SK-N-SH (cell line): ENCODE data around the gene AKT1. TPM values are rescaled to one million over a fixed set of nuclear protein-coding genes. Genes with fewer than 3 reads are reported as not detected.
A peak's percentile ranks its signal among the peaks of the same experiment; 100 is the strongest.

Experiments used
- CTCF ChIA-PET: fragments of 300-600, 350-600 bp; formaldehyde crosslinking; extraction: SDS; loops from one replicate; lab custom pipeline; 2021; lab: Yijun Ruan, JAX
- POLR2A ChIA-PET: fragments of 350-600 bp; sonication (Branson Sonifier 250); formaldehyde crosslinking; extraction: SDS; loops from one replicate; lab custom pipeline; 2020; ENCODE audit warnings: antibody characterized with exemption, inconsistent platforms; lab: Yijun Ruan, JAX
- DNase-seq: peaks from one replicate; pipeline ENCODE4 v3.0.0; 2012
- H2AFZ ChIP-seq: fragments of 200-600 bp; sonication (generic); 2 replicates; pipeline ENCODE4 v1.8.1; 2016; ENCODE audit warnings: antibody characterized with exemption, mild to moderate bottlenecking, low read depth
- H3F3A ChIP-seq: fragments of 200-600 bp; sonication (generic); replicated peaks from 2 replicates; pipeline ENCODE3; 2016; ENCODE audit warnings: antibody characterized with exemption, mild to moderate bottlenecking; ENCODE audit not compliant: insufficient read depth
- H3K27ac ChIP-seq, 2 experiments: fragments of 200-500 bp in 1 of 2; fragments of 200-600 bp in 1 of 2; sonication (Bioruptor generic) in 1 of 2; sonication (generic), shearing (Covaris generic) in 1 of 2; 2 replicates each; pipeline versions ENCODE4 v1.5.1 to v1.6.1; 2014 to 2016; ENCODE audit warnings: low read depth in 2 of 2, inconsistent platforms in 1 of 2, low read length in 1 of 2, mild to moderate bottlenecking in 1 of 2, mixed read lengths in 1 of 2
- H3K27me3 ChIP-seq: fragments of 200-600 bp; sonication (generic), shearing (Covaris generic); 2 replicates; pipeline ENCODE4 v1.6.1; 2016; ENCODE audit warnings: mixed run types; ENCODE audit not compliant: insufficient read depth
- H3K36me3 ChIP-seq, 2 experiments: fragments of 200-500 bp in 1 of 2; fragments of 200-600 bp in 1 of 2; sonication (Bioruptor generic) in 1 of 2; sonication (generic) in 1 of 2; replicated peaks in 1 of 2; 2 replicates each; pipeline versions ENCODE3 to v1.5.1; 2014 to 2016; ENCODE audit warnings: low read length in 1 of 2, mild to moderate bottlenecking in 1 of 2; ENCODE audit not compliant: insufficient read depth in 2 of 2, control insufficient read depth in 1 of 2
- H3K4me1 ChIP-seq, 2 experiments: fragments of 200-500 bp in 1 of 2; fragments of 200-600 bp in 1 of 2; sonication (Bioruptor generic) in 1 of 2; sonication (generic), shearing (Covaris generic) in 1 of 2; 2 replicates each; pipeline versions ENCODE4 v1.5.1 to v1.6.1; 2014 to 2016; ENCODE audit warnings: low read depth in 1 of 2, low read length in 1 of 2, mixed run types in 1 of 2; ENCODE audit not compliant: insufficient read depth in 2 of 2, control insufficient read depth in 1 of 2
- H3K4me2 ChIP-seq: fragments of 200-600 bp; sonication (generic), shearing (Covaris generic); 2 replicates; pipeline ENCODE4 v1.6.1; 2017; ENCODE audit warnings: mixed run types
- H3K4me3 ChIP-seq, 2 experiments: fragments of 200-500 bp in 1 of 2; fragments of 200-600 bp in 1 of 2; sonication (Bioruptor generic) in 1 of 2; sonication (generic), shearing (Covaris generic) in 1 of 2; 2 replicates each; pipeline versions ENCODE4 v1.5.1 to v1.8.1; 2014 to 2016; ENCODE audit warnings: low read depth in 2 of 2, inconsistent platforms in 1 of 2, low read length in 1 of 2, mild to moderate bottlenecking in 1 of 2, mixed read lengths in 1 of 2, moderate library complexity in 1 of 2
- H3K79me2 ChIP-seq: fragments of 200-600 bp; sonication (generic); 2 replicates; pipeline ENCODE4 v1.8.1; 2017; ENCODE audit warnings: mild to moderate bottlenecking; ENCODE audit not compliant: insufficient read depth
- H3K9ac ChIP-seq: fragments of 200-600 bp; sonication (generic); 2 replicates; pipeline ENCODE4 v1.6.1; 2017; ENCODE audit warnings: mixed run types
- H3K9me2 ChIP-seq: fragments of 200-600 bp; sonication (generic); 2 replicates; pipeline ENCODE4 v1.6.1; 2017; ENCODE audit warnings: mixed run types
- H3K9me3 ChIP-seq: fragments of 200-600 bp; sonication (generic); 2 replicates; pipeline ENCODE4 v1.6.1; 2017; ENCODE audit warnings: mixed run types, mild to moderate bottlenecking, moderate library complexity
- H4K20me1 ChIP-seq: fragments of 200-600 bp; sonication (generic); 2 replicates; pipeline ENCODE4 v1.6.1; 2017; ENCODE audit warnings: mild to moderate bottlenecking, mixed run types; ENCODE audit not compliant: insufficient read depth
- CHD2 ChIP-seq: fragments of 150-350 bp; IDR thresholded peaks from 2 replicates; pipeline ENCODE4 v1.6.1; 2018; ENCODE audit warnings: low read length; ENCODE audit not compliant: partially characterized antibody
- EZH2phosphoT487 ChIP-seq: fragments of 200-600 bp; sonication (generic); IDR thresholded peaks from 2 replicates; pipeline ENCODE4 v1.6.1; 2017; ENCODE audit warnings: low read depth, mixed run types, mild to moderate bottlenecking, antibody characterized with exemption, moderate library complexity, borderline replicate concordance
- FOXM1 ChIP-seq: IDR thresholded peaks from 2 replicates; pipeline ENCODE4 v1.4.0; 2012; ENCODE audit warnings: low read depth, mild to moderate bottlenecking
- GABPA ChIP-seq: IDR thresholded peaks from 2 replicates; pipeline ENCODE4 v1.4.0; 2012; ENCODE audit warnings: low read depth, mild to moderate bottlenecking
- GATA2 ChIP-seq: sonication (generic); formaldehyde crosslinking; IDR thresholded peaks from 2 replicates; pipeline ENCODE4 v1.5.0; 2020; ENCODE audit warnings: mild to moderate bottlenecking, missing genetic modification reagents
- MEF2A ChIP-seq: IDR thresholded peaks from 2 replicates; pipeline ENCODE4 v1.4.0; 2012; ENCODE audit warnings: low read depth, borderline replicate concordance
- MXI1 ChIP-seq: IDR thresholded peaks from 2 replicates; pipeline ENCODE4 v1.6.1; 2012; ENCODE audit warnings: mild to moderate bottlenecking, low read depth, low read length, improper control_type of control experiment
- POLR2AphosphoS5 ChIP-seq: IDR thresholded peaks from 2 replicates; pipeline ENCODE4 v1.6.1; 2012; ENCODE audit warnings: low read depth, low read length
- RCOR1 ChIP-seq: fragments of 150-350 bp; IDR thresholded peaks from 2 replicates; pipeline ENCODE4 v1.6.1; 2017; ENCODE audit warnings: antibody characterized with exemption, low read length
- SIN3A ChIP-seq: IDR thresholded peaks from 2 replicates; pipeline ENCODE4 v1.6.1; 2012; ENCODE audit warnings: low read depth, mild to moderate bottlenecking, low read length, moderate library complexity, borderline replicate concordance
- SMC3 ChIP-seq: IDR thresholded peaks from 2 replicates; pipeline ENCODE4 v1.6.1; 2012; ENCODE audit warnings: low read depth, low read length, improper control_type of control experiment
- TEAD4 ChIP-seq: IDR thresholded peaks from 2 replicates; pipeline ENCODE4 v1.4.0; 2012; ENCODE audit warnings: mild to moderate bottlenecking, borderline replicate concordance; ENCODE audit not compliant: insufficient read depth
- YY1 ChIP-seq: IDR thresholded peaks from 2 replicates; pipeline ENCODE4 v1.4.0; 2012; ENCODE audit warnings: low read depth, mild to moderate bottlenecking
- WGBS: methylation state at CpG from one replicate; pipeline ENCODE4 v1.1.6; 2017; ENCODE audit warnings: low lambda C conversion rate; 5-methylcytosine and 5-hydroxymethylcytosine counted together
- polyA plus RNA-seq, 3 experiments: library from polyadenylated mRNA; depleted of rRNA; stranded (reverse); fragments of >200 nt; gene quantifications; 2 replicates each; pipeline ENCODE4 v1.2.3, GENCODE V29; 2012
- TF ChIP-seq, protein P1 (sequence below): fragments of 200-600 bp; sonication (generic); IDR thresholded peaks from 2 replicates; pipeline ENCODE4 v1.6.1; 2017; ENCODE audit warnings: antibody characterized with exemption, mild to moderate bottlenecking, moderate library complexity
- TF ChIP-seq, protein P2 (sequence below): IDR thresholded peaks from 2 replicates; pipeline ENCODE4 v1.4.0; 2012; ENCODE audit warnings: low read depth, borderline replicate concordance
- TF ChIP-seq, protein P3 (sequence below): IDR thresholded peaks from 2 replicates; pipeline ENCODE4 v1.6.1; 2012; ENCODE audit warnings: mild to moderate bottlenecking, low read depth, low read length, moderate library complexity
- TF ChIP-seq, protein P4 (sequence below): IDR thresholded peaks from 2 replicates; pipeline ENCODE4 v1.4.0; 2012; ENCODE audit warnings: low read depth, borderline replicate concordance

The AKT1 gene
- polyA plus RNA-seq, 1 of the 3 experiments (the other 2 are of a cell fraction): 198 TPM

DNA sequence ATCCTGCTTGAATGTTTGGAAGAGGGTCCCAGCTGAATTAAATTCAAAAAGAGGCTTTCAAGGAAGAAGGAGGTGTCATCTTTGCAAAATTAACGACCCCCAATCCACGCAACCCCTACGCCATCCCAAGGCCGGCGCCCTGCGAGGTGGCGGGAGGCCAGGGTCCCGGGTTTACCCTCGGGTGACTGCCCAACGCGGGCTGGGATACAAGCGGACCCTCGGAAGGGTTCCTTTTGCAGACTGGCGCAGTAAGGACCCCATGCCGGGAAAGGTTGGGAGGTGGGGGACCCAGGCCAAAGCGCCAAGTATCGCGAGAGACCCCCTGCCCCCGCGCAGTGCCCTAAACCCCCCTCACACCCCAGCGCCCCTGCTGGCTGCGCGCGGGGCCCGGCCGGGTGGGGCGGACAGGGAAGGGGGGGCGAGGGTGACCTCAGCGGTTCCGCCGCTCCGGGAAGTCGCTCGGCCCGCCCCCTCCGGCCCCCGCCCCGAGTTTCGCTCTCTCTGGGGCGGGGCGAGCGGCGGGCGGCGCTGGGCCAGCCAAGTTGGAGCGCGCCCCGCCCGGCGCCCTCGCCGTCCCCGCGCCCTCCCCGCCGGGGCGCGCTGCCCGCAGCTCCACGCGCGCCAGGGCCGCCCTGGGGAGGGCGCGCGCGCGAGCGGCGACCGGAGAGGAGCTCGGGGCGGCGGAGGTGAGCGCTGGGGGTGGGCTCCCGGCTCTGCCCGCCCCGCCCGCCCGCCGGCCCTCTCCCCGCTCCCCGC is 4.6 kb upstream of the AKT1 start:
- TF ChIP-seq, protein P1, sequence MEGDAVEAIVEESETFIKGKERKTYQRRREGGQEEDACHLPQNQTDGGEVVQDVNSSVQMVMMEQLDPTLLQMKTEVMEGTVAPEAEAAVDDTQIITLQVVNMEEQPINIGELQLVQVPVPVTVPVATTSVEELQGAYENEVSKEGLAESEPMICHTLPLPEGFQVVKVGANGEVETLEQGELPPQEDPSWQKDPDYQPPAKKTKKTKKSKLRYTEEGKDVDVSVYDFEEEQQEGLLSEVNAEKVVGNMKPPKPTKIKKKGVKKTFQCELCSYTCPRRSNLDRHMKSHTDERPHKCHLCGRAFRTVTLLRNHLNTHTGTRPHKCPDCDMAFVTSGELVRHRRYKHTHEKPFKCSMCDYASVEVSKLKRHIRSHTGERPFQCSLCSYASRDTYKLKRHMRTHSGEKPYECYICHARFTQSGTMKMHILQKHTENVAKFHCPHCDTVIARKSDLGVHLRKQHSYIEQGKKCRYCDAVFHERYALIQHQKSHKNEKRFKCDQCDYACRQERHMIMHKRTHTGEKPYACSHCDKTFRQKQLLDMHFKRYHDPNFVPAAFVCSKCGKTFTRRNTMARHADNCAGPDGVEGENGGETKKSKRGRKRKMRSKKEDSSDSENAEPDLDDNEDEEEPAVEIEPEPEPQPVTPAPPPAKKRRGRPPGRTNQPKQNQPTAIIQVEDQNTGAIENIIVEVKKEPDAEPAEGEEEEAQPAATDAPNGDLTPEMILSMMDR: peak; percentile 46
- TF ChIP-seq, protein P2, sequence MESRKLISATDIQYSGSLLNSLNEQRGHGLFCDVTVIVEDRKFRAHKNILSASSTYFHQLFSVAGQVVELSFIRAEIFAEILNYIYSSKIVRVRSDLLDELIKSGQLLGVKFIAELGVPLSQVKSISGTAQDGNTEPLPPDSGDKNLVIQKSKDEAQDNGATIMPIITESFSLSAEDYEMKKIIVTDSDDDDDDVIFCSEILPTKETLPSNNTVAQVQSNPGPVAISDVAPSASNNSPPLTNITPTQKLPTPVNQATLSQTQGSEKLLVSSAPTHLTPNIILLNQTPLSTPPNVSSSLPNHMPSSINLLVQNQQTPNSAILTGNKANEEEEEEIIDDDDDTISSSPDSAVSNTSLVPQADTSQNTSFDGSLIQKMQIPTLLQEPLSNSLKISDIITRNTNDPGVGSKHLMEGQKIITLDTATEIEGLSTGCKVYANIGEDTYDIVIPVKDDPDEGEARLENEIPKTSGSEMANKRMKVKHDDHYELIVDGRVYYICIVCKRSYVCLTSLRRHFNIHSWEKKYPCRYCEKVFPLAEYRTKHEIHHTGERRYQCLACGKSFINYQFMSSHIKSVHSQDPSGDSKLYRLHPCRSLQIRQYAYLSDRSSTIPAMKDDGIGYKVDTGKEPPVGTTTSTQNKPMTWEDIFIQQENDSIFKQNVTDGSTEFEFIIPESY: peak; percentile 79
- no peak for TF ChIP-seq GABPA
- no peak for TF ChIP-seq SIN3A
- TF ChIP-seq, protein P3, sequence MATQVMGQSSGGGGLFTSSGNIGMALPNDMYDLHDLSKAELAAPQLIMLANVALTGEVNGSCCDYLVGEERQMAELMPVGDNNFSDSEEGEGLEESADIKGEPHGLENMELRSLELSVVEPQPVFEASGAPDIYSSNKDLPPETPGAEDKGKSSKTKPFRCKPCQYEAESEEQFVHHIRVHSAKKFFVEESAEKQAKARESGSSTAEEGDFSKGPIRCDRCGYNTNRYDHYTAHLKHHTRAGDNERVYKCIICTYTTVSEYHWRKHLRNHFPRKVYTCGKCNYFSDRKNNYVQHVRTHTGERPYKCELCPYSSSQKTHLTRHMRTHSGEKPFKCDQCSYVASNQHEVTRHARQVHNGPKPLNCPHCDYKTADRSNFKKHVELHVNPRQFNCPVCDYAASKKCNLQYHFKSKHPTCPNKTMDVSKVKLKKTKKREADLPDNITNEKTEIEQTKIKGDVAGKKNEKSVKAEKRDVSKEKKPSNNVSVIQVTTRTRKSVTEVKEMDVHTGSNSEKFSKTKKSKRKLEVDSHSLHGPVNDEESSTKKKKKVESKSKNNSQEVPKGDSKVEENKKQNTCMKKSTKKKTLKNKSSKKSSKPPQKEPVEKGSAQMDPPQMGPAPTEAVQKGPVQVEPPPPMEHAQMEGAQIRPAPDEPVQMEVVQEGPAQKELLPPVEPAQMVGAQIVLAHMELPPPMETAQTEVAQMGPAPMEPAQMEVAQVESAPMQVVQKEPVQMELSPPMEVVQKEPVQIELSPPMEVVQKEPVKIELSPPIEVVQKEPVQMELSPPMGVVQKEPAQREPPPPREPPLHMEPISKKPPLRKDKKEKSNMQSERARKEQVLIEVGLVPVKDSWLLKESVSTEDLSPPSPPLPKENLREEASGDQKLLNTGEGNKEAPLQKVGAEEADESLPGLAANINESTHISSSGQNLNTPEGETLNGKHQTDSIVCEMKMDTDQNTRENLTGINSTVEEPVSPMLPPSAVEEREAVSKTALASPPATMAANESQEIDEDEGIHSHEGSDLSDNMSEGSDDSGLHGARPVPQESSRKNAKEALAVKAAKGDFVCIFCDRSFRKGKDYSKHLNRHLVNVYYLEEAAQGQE: no peak
- TF ChIP-seq EZH2phosphoT487: no peak
- TF ChIP-seq GATA2: no peak
- peak; percentile 98 for TF ChIP-seq CHD2
- no peak for TF ChIP-seq RCOR1
- TF ChIP-seq, protein P4, sequence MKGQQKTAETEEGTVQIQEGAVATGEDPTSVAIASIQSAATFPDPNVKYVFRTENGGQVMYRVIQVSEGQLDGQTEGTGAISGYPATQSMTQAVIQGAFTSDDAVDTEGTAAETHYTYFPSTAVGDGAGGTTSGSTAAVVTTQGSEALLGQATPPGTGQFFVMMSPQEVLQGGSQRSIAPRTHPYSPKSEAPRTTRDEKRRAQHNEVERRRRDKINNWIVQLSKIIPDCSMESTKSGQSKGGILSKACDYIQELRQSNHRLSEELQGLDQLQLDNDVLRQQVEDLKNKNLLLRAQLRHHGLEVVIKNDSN: no peak
- no peak for TF ChIP-seq YY1
- no peak for TF ChIP-seq MEF2A
- no peak for TF ChIP-seq FOXM1
- TF ChIP-seq SMC3: no peak
- no peak for TF ChIP-seq TEAD4
- TF ChIP-seq POLR2AphosphoS5: no peak
- TF ChIP-seq MXI1: no peak
- peak overlapping the region; percentile 47 to 67; a peak in 3 of 4 replicates for H3K4me3 ChIP-seq
- H3K9ac ChIP-seq: peak overlapping the region; percentile 47; the same call in 1 of the 2 replicates
- no peaks in the 10 kb centered on the region for H3K36me3 ChIP-seq
- no peaks in the 10 kb centered on the region for H3K27me3 ChIP-seq
- no peaks in the 10 kb centered on the region for H3K79me2 ChIP-seq
- peaks cover 17 to 51% of the 10 kb centered on the region in 2 experiments; a peak in 3 of 4 replicates for H3K4me1 ChIP-seq
- H3F3A ChIP-seq: peaks cover 22% of the 10 kb centered on the region
- H3K4me2 ChIP-seq: peak overlapping the region; percentile 71; the same call in 1 of the 2 replicates
- peak; percentile 97 for DNase-seq
- H3K9me3 ChIP-seq: no peaks in the 10 kb centered on the region
- H2AFZ ChIP-seq: peak overlapping the region; percentile 86
- no peaks in the 10 kb centered on the region for H4K20me1 ChIP-seq
- H3K27ac ChIP-seq: peak overlapping the region in 1 of 2 experiments; percentile 39; a peak in 1 of 4 replicates
- ChIA-PET CTCF (interaction anchor here (0.8 to 5.2 kb wide), 8 partner anchors 10 to 133 kb away, joined by 3 to 26 read pairs (median 4); no protein-coding TSS in a partner anchor), POLR2A (no interaction called here)
- H3K9me2 ChIP-seq: no peaks in the 10 kb centered on the region
- 58% methylated on average over 10 of the region's 83 CpGs for WGBS
